ENCODE measurements around the gene NUDT22.

- TF ChIP-seq CTCF (conservative IDR thresholded peaks at IDR 0.05; ENCODE audit: low read depth in 2 of 2) (no peak), EZH2 (IDR thresholded peaks at IDR 0.05; ENCODE audit: low read depth, unreplicated experiment) (no peak), REST (IDR thresholded peaks at IDR 0.05; ENCODE audit: unreplicated experiment) (no peak), POLR2AphosphoS5 (IDR thresholded peaks at IDR 0.05; ENCODE audit: low read depth) (no peak; the same call in 1 of the 2 replicates), EZH2phosphoT487 (IDR thresholded peaks at IDR 0.05; ENCODE audit: unreplicated experiment) (no peak), ZNF331 (CRISPR knock-in tag; IDR thresholded peaks at IDR 0.05; ENCODE audit: low read depth) (no peak), JUNB (IDR thresholded peaks at IDR 0.05; ENCODE audit: unreplicated experiment) (no peak), CREB1 (CRISPR knock-in tag; IDR thresholded peaks at IDR 0.05; ENCODE audit: low read depth) (no peak), NANOG (IDR thresholded peaks at IDR 0.05; ENCODE audit: borderline replicate concordance) (no peak), ETS1 (IDR thresholded peaks at IDR 0.05) (no peak), STAT1 (IDR thresholded peaks at IDR 0.05; ENCODE audit: unreplicated experiment) (no peak)
Observed at GRCh38 chr11:64224151-64224890, 1.8 kb upstream of the NUDT22 start.

Data from GM23338 (cell line).